Stimulated activated CD8-positive, alpha-beta memory T cell treated with anti-CD3 and anti-CD28 coated beads, Interleukin-12 subunit alpha, Interleukin-12 subunit beta, amount 100 ng/mL, for 24 hours (primary cell): ENCODE data around the gene HOXA4.

Experiments
- DNase-seq: peaks from one replicate; pipeline ENCODE4 v3.0.0-alpha.2; 2020; ENCODE audit errors: extremely low read depth

The HOXA4 gene

DNA sequence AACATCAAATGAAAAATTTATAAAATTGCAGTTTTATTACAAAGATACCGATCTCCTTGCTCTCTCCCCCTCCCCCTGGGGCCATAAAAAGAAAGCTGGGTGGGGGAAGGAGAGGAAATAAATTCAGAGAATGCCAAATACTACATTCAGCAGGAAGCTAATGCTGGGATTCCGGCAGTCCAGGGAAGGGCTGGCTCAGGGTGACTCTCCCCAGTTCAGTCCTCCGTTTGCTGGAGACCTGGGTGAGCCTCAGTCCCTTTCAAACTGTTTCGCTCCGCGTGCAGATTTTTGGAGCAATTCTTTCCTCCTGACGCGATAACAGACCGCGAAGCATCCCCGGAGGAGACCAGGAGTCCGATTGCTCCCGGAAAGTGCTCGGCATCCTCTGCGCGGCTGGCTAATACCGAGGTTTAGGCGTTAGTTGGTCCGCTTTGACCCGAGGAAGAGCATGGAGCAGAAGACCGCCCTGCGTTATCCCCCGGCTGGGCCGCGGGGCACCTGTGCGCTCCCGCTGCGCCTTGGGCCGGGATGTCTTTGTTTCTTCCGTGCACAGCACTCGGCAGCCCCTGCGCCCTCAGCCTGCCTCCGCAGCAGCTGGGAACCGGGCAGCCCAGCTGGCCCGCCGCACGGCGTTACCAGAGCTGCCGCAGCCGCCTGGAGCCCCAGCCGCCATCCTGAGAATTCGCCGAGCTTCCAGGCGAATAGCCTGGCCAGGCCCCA lies 24.2 kb downstream of the HOXA4 start:
- DNase-seq, result no peak

DNA sequence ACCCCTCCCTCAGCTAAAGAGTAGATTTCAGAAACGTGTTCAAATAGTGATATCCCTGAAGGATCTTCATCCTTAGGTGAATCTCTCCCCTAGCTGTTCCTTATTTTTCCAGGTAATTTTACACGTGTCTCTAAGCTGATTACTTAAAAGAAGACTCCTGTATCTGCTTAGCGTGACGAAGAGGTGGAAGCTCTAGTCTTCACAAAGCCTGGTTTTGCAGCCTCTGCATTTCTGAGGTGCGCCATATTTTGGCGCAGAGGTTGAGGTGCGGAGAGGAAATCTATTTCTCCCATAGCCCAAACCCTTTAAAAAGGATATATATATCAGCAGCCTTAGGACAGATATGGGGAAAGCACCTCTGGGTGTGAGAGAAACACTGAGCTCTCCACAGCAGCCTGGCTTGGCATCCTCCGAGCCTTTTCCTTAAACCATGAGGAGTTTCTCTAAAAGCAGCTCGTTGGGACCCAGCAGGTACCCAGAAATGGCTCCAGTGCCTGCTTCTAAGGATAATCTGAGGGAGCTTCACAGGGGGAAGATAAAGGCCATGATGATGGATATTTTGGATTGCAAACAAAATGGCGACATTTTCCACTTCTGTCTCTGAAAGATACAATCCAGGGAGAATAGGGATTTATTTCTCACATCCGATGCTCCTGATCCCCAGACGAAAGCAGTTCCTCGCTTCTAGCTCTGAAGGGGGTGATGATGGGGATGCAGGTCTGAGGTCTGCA lies 25.1 kb downstream of the HOXA4 start:
- no peak for DNase-seq

DNA sequence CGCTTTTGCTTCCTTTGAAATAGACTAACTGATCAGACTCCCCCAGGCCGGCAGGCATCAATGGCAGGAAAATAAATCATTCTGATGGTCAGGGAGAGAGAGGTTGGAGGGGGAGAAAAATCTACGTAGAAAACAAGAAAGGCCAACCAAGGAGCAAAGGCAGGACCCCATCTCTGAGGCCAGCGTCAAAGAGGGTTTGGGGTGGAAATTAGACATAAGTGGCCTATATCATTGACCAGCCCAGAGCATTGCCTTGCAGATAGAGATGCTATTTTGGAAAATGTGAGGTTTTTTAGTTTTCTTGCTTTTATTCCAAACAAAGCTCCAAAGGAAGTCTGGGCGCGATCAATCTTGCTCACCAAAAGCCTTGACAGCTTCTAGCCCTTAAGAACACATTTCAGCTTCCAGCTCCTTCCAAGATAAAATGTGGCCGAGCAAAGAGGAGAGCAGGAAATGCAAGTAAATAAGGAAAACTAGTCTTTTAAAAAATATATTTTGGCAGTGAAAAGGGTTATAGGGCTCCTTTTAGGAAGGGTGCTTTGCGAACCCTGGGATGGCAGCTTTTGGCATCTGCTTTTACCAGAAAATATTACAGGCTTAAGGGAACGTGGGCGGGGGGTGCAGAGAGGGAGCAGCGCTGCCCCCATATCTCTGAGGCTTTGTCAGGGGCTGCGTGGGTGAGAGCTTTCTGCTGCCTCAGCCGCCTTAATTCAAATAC lies 26.1 kb downstream of the HOXA4 start:
- no peak for DNase-seq

DNA sequence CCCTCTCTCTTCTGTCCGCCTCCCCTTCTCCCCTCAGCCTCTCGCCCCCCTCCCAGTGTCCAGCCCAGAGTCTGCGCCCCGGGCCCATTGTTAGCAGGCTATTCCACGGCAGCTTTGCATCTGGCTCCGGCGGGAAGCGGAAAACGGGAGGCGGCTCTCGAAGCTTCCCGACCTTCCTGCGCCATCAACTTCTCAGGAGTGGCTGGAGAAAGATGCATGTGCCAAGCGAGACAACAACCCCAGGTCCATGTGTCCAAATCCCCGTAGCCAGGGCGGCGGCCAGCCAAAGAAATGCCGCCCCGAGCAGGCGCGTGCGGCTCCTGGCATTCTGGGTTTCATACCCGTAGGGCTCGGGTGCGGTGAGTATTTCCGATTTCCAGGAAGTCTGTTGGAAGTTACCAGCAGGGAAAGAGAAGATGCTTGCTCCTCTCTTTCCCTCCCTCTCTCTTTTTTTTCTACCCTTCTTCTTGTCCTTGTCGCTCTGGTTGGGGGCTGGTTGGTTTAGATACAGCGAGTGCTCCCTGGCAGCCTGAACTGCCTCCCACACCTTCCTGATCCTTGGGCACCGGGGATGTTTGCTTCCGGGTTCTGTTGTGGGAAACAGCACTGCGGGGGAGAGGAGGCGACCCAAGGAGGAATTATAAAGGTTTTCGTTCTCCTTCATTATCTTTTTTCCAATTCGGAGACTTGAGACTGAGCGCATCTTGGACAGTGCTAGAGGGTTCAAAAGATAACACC lies 26.9 kb downstream of the HOXA4 start:
- DNase-seq, result no peak

DNA sequence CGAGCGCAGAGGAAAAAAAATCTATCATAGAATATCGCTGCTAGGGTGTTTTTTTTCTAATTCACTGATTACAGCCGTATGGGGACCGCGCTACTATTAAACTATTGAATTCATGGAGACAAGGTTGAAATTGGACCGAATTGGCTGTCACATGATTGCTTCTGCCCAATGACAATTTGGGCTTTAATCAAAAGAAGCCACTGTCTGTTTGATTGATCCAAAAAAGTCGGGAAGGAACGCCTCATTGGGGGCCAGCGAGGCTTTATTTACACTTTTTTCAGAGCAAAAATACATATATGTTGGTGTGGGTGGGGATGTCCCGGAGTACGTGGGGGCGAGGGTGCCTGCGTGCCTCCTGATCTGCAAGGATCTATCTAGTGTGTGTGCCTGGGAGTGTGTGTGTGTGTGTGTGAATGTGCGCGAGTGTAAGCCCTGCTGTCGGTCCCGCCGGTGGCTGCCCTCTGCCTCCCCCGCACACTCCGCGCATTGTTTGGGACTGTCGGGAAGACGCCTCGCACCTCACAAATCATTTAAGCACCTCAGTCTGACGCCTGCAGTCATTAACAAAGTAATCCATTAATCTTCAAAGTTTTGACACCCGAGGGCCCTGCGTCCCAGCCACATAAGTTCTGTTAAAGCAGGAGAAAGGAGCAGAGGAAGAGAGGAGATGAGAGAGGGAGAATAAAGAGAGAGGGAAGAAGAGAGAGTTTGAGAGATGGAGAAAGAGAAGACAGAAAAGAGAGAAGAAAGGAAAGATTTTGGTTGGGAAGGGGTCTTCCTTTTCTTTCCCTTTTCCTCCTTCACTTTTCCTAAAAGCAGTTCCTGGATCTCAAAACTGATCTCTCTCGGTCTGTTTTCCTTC lies 27.7 kb downstream of the HOXA4 start, which contains the start of gene HOXA2:
Gene HOXA2, minus strand, starts transcription at position 103 of the 862 bp plus-strand sequence. CDS start 183 bp downstream, outside the sequence.
- DNase-seq, result no peak

DNA sequence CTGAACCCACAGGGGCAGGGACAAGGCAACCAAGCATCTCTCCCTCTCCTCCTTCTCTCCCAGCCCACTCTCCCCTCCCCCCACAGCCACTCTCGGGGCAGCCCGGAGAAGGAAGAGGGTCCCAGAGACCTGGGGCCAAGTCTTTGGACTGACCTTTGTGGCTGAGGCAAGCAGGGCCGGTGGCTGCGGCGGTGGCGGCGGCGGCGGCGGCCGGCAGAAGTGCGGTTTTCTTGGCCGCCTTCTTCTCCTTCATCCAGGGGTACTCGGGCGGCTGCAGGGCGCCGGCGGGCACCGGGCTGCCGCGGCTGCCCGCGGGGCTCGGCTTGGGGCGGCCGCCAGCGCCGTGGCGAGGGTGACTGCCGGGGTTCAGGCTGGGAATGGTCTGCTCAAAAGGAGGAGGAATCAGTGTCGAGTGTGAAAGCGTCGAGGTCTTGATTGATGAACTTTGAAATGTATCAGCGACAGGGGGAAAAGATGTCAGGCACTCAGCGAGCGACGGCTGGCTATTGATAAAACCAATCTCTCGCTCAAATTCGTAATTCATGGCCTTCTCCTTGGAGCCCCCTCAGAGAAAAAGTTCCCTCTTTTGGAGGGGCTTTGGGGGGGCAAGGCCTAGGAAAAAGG lies 28.5 kb downstream of the HOXA4 start:
- no peak for DNase-seq

DNA sequence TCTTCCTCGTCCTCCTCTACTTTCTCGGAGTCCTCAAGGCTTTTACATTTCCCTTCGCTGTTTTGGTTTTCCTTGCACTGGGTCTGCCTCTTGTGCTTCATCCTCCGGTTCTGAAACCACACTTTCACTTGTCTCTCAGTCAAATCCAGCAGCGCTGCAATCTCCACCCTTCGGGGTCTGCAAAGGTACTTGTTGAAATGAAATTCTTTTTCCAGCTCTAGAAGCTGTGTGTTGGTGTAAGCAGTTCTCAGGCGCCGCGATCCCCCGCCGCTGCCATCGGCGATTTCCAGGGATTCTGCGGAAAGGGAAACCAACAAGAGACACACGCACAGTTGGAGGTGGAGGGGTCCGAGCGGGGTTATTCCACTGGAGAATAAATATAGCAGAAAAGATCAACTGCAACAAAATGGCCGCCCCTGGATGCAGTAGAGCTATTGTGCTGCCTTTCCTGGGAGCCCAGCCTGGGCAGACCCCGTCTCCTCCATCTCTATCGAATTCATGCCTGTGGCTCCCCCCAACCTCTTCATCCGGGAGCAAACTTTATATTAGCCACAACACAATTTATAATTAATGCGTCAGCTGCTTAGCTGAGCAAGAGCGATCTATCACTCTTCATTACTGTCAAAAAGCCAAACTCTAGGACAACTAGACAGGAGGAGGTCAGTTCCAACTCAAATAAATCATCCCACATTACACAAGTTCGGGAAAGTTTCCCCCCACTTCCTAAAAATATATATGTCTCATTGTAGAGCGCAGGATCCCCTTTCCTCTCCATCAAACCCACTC lies 29.2 kb downstream of the HOXA4 start:
- DNase-seq, result no peak

DNA sequence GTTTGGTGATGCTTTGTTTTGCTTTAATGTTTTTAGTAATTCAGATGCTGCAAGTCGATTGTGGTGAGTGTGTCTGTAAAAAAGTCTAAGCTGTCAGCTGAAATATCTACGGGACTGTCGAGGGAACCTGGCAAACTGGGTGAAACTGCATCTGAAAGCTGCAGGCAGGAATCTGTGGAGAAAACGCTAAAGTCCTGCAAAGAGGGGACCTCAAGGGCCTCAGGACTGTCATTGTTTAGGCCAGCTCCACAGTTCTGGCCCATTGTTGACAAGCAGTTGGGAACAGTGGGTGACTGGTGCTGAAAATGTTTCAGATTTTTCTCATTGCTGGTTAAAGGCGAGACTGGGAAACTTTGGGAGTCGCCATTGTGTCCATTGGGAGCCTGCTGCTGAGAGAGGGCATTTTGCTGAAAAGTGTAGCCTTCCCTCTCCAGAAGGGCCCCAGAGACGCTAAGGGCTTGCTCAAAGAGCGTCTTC lies 29.8 kb downstream of the HOXA4 start:
- no peak for DNase-seq

DNA sequence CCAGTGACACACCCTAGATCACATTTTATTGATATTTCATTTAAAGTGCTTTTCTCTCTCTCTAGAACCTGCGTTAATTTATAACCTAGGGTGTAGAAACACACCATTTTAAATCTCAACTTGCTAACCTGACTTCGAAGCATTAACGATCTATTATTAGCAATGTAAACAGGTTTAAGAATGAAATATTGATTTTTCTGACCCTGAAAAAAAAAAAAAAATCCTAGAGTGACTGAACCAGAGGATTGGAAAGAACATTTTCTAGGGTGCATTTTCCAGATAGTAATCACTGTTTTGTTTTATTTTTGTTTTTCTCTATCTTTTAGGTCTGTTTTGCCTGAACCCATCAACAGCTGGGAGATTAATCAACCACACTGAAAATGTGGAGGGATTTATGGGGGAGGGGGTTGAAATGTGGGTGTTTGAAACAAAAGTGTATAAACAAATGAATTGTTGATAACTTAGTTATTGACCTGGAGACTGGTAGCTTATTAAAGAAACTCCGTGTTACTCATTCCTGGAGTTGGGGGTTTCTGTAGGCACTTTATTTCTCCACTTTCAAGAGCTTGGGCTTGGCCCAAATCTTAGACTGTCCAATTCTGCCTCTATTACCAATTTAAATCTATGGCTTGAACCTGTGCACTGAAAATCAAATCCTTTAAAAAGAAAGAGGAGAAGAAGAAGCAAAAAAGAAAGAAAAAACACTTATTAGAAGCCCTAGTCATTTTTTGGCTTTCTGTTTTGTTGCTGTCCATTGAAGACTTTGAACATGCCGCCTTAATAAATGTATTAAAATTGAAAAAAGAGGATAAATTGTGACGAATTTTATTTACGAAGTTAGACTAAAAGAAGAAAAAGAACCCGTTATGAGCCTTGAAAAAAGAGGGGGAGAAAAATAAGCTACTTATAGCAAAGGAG lies 30.8 kb downstream of the HOXA4 start:
- no peak for DNase-seq

DNA sequence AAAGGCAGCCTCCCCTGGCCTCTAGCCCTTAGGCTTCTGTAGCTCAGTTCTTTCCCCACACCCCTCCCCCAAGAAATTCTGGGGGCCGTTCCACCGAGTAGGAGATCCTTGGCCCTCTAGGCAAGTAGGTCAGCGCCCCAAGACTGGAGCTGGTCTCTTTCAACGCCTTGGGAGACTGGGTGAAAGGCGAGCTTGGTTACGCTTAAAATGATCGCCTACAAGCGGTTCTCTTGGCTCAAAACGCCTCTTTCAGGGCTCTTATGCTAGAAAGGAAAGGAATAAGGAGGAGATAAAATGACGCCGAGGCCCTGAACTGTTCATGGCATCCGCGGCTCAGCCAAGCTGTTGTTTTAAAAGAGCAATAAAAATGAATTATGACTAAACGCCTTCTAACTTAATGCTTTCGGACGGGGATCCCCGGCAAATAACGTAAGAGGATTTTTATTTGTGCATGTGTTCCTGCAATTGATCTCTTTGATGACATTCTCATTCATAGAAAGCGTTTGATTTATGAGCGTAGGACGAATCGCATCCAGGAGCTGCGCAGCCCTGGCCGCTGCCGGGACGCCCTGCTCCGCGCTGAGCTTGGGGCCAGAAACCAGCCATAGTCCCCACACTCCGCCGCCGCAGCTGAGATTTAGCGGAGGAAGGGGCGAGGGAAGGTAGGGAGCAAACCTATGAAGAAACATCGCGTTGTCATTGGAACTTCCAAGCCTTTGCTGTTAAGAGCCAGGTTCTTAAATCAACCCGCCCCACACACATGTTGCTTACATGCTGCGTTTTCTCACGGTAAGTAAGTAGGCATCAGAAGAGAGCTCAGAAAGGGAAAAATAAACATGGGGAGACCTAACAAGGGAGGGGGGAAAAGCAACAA lies 31.7 kb downstream of the HOXA4 start:
- DNase-seq, result no peak

DNA sequence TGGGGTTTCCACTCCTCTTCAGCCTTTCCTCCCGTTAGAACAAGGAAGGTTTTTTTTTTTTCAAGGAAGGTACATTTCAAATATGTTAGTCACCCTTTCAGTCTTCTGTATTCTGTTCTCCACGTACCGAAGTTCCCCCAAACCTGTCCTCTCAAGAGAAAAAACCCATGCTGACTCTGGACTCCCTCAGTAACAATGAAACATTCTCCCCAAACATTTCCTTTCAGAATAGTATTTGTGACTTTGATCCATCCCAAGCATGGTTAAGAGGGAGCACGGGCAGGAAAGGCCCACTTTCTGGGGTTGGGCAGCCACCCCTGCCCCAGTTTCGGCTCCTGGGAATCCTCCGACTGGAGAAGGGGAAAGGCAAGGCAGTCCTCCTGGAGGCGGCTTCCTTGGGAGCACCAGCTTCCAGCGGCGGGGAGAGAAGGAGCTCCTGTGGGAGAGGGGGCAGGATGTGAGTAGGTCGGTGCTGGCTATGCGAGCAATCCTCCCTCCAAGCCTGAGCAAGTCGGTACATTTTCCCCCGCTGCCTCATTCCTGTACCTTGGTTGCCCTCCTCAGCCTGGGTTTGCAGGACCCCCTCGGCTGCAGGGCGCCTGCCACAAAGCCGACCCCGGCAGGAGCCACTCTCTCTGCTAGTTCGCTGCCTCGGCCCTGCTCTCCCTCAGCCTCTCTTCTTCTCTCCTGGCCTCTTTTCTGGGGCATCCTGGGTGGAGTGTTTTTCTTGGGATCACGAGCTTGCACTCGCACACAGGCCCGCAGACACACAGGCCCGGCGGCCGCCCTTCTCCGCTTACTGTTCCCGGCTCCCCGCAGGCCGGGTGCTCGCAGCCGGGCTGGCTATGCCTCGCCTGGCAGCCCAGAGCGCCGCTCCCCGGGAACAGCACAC lies 32.6 kb downstream of the HOXA4 start:
- no peak for DNase-seq

DNA sequence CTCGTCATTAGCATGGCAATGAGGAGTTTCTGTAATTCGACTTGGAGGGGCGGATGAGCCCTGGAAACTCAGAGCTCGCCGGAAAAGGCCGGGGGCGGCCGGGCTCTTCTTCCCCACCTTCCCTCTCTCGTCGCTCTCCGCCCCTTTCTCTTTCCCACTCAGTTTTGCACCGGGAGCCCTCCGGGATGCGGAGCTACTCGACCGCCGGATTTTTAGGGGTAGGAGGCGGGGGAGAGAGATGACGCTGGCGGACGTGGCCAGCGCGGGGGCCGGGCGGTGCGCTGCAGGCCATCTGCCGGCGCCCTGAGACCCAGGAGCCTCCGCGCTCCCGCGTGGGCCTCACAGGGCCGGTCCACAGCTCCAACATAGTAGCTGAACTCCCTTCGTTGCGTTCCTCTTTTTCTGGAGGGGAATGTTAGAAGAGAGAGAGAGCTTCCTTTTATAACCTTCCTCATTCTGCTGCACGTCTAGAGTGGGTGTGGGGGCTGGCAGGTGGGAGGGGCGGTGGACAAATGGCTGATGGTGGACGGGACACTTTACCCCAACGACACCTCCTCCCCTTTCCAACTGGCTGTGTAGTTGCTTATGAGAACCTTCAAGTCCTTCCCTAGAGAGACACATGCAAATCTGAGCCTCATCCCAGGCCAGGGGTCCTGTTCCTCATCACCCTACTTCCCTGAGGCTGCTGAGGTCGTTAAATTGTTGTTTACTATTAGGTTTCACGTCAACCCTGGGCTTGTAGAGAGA lies 33.6 kb downstream of the HOXA4 start:
- no peak for DNase-seq

DNA sequence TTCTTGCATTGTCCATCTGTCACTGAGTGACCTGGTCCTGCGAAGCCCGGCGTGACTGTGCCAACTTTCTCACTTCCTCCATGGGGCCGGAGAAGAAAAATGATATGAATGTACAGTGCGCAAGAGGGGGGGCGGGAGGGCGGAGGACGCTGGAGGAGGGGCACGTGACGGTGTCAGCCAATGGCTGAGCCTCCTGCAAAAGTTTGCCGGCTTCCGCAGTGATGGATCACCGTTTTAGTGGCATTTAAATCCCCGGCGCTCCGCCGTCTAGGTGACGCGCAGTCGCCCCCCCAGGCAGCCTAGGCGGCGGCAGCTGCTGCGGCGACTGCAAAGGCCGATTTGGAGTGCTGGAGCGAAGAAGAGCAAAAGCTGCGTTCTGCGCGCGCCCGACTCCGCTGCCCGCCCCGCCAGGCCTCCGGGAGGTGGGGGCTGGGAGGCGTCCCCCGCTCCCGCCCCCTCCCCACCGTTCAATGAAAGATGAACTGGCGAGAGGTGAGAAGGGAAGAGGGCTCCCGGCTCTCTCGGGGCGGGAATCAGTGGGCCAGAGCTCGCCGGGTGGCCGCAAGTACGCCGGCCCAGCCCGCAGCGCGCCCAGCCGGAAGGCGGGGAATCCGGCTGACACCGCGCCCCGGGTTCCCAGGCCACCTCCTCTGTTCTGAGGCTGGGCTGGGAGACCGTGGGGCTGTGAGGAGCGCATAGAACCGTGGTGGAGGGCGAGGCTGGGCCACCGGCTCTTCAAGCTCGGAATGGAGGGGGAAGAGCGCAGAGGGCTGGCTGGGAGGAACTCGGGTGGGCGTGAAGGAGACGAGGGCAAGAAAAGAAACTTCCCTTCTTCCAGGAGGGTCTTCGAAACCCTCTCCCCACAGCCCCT lies 34.4 kb downstream of the HOXA4 start, which contains the start of gene HOXA1:
Gene HOXA1, minus strand, starts transcription at position 104 of the 871 bp plus-strand sequence. Its CDS starts 88 bp downstream, at position 16.
- peak; percentile 31 for DNase-seq

DNA sequence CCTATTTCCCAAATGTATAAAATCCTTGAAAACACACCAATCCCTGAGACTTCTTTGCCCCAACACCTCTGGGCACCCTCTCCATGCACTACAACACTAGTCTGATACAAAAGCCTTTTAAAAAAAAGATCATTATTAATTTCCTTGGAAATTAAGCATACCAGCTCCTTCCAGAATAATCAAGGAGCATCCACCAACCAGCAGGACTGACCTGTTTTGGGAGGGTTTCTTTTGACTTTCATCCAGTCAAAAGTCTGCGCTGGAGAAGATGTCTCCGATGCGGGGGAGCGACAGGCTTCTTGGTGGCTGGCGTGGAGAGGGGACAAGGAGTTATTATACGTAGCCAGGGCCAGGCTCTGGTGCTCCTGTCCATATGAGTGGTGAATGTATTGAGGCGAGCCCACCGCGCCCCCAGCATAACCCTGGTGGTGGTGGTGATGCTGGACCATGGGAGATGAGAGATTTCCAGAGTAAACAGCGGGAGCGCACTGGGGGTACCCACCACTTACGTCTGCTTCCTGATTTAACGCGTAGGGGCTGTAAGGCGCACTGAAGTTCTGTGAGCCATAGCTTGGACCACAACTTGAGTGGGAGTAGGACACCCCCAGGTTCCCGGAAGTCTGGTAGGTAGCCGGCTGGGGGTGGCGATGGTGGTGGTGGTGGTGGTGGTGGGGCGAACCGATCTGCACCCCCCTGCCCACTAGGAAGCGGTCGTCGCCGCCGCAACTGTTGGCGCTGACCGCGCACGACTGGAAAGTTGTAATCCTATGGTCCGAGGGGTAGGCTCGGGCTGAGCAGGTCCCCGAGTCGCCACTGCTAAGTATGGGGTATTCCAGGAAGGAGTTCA lies 35.3 kb downstream of the HOXA4 start:
- DNase-seq, result no peak
